GM12878 (cell line): ENCODE data around the gene DNMT1. TPM values are rescaled to one million over a fixed set of nuclear protein-coding genes. Genes with fewer than 3 reads are reported as not detected.

ENCODE experiments used
- ASH2L ChIP-seq: fragments of 300-600, 200-600 bp; sonication (generic); IDR thresholded peaks from 2 replicates; pipeline ENCODE4 v1.6.1; 2017; ENCODE audit warnings: low read depth, mild to moderate bottlenecking, borderline replicate concordance
- BHLHE40 ChIP-seq, 2 experiments: fragments of 450-650 bp in 1 of 2; IDR thresholded peaks; 2 replicates each; pipeline ENCODE4 v1.6.1; 2011 to 2017; ENCODE audit warnings: low read depth in 2 of 2, borderline replicate concordance in 1 of 2, improper control_type of control experiment in 1 of 2, low read length in 1 of 2, mild to moderate bottlenecking in 1 of 2
- CBFB ChIP-seq: IDR thresholded peaks from 2 replicates; pipeline ENCODE4 v1.6.1; 2016; ENCODE audit warnings: antibody characterized with exemption, low read depth
- CHD2 ChIP-seq: IDR thresholded peaks from 2 replicates; pipeline ENCODE4 v1.6.1; 2011; ENCODE audit warnings: low read depth, low read length, improper control_type of control experiment, borderline replicate concordance
- CREB1 ChIP-seq: IDR thresholded peaks from 2 replicates; pipeline ENCODE4 v1.6.1; 2012; ENCODE audit warnings: low read depth, mild to moderate bottlenecking, inconsistent platforms
- EZH2 ChIP-seq: IDR thresholded peaks from 2 replicates; pipeline ENCODE4 v1.6.1; 2012; ENCODE audit warnings: low read depth, mild to moderate bottlenecking, control low read depth, inconsistent platforms, low read length, borderline replicate concordance; ENCODE audit not compliant: control insufficient read depth
- FOXM1 ChIP-seq: IDR thresholded peaks from 2 replicates; pipeline ENCODE4 v1.6.1; 2012; ENCODE audit warnings: low read depth, mild to moderate bottlenecking, inconsistent platforms, low read length, moderate library complexity
- LARP7 ChIP-seq: fragments of 450-650 bp; IDR thresholded peaks from 2 replicates; pipeline ENCODE4 v1.6.1; 2017; ENCODE audit warnings: mild to moderate bottlenecking
- MEF2A ChIP-seq: IDR thresholded peaks from 2 replicates; pipeline ENCODE4 v1.6.1; 2011; ENCODE audit warnings: low read depth, mild to moderate bottlenecking, low read length, moderate library complexity; ENCODE audit not compliant: insufficient read depth
- NBN ChIP-seq: fragments of 450-650 bp; IDR thresholded peaks from 2 replicates; pipeline ENCODE4 v1.6.1; 2016
- PAX5 ChIP-seq: IDR thresholded peaks from 2 replicates; pipeline ENCODE4 v1.6.1; 2011; ENCODE audit warnings: low read depth, low read length, borderline replicate concordance
- POLR2A ChIP-seq: IDR thresholded peaks from 2 replicates; pipeline ENCODE4 v1.6.1; 2011; ENCODE audit warnings: low read depth, mild to moderate bottlenecking, low read length
- RBBP5 ChIP-seq: fragments of 200-600 bp; sonication (generic); conservative IDR thresholded peaks from 2 replicates; pipeline ENCODE4 v1.6.1; 2016
- STAT3 ChIP-seq: IDR thresholded peaks from 2 replicates; pipeline ENCODE4 v1.6.1; 2011; ENCODE audit warnings: low read depth, low read length, improper control_type of control experiment
- TCF12 ChIP-seq: IDR thresholded peaks from 2 replicates; pipeline ENCODE4 v1.6.1; 2011; ENCODE audit warnings: low read depth, mild to moderate bottlenecking, low read length
- YBX1 ChIP-seq: fragments of 450-650 bp; IDR thresholded peaks from 2 replicates; pipeline ENCODE4 v1.6.1; 2016; ENCODE audit warnings: antibody characterized with exemption
- ZBED1 ChIP-seq: IDR thresholded peaks from 2 replicates; pipeline ENCODE4 v1.6.1; 2016; ENCODE audit warnings: borderline replicate concordance
- polyA plus RNA-seq, 11 experiments: library from polyadenylated mRNA; depleted of rRNA in 4 of 11; unstranded in 6 of 11; stranded (reverse) in 5 of 11; fragments of >200 nt; fragmentation: Nextera tagmentation in 4 of 11; fragmentation: Illumina TruSeq in 1 of 11; extraction: Ambion mirVana in 4 of 11; extraction: Trizol in 1 of 11; gene quantifications; 1 replicate in 1 of 11; 2 replicates in 10 of 11; pipeline versions ENCODE4 v1.2.1 to v1.2.3, GENCODE V29; 2011 to 2016; ENCODE audit warnings: inconsistent platforms in 2 of 11, missing spikeins in 2 of 11, low read depth in 1 of 11
- total RNA-seq, 4 experiments: library from RNA; depleted of rRNA in 3 of 4; stranded (reverse); fragments of >200 nt in 3 of 4; fragmentation: Illumina TruSeq in 1 of 4; extraction: Trizol in 1 of 4; gene quantifications; 2 replicates each; pipeline versions ENCODE4 v1.2.1 to v1.2.3, GENCODE V29; 2013 to 2021
- TF ChIP-seq, protein P1 (sequence below): fragments of 450-650 bp; IDR thresholded peaks from 2 replicates; pipeline ENCODE4 v1.6.1; 2017; ENCODE audit warnings: low read depth, mild to moderate bottlenecking, moderate library complexity
- TF ChIP-seq, protein P2 (sequence below): fragments of 450-650 bp; formaldehyde crosslinking; IDR thresholded peaks from 2 replicates; pipeline ENCODE4 v1.5.0; 2022; ENCODE audit warnings: mild to moderate bottlenecking, missing genetic modification characterization
- TF ChIP-seq, protein P3 (sequence below): fragments of 450-650 bp; IDR thresholded peaks from 2 replicates; pipeline ENCODE4 v1.6.1; 2017; ENCODE audit warnings: mild to moderate bottlenecking, moderate library complexity
- TF ChIP-seq, protein P4 (sequence below): IDR thresholded peaks from 2 replicates; pipeline ENCODE4 v1.6.1; 2012; ENCODE audit warnings: low read length, inconsistent platforms

DNMT1 gene
- total and polyA plus RNA-seq, 10 of the 15 experiments (the other 5 are each of a cell fraction or from before 2014, with no cell fraction given) = 70.0 to 290 (median 133) TPM

DNA sequence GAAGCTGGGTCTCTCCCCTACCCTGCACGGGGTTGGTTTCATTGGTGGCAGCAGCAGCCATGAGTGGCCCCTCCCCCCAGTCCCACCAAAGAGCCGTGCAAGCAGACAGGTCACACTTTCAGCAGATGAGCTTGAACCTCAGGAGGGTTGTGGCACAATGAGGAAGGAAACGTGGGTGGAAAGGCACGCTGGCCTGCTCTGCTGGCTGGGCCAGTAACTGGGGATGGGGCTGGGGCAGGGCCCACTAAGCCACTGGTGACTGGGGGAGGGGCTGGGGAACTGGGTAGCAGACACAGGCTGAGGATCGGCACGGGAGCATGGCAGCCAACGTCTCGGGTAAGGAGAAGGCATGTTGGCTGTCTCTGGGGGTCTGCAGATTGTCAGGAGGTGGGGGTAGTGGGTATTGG, 83.3 kb downstream of the DNMT1 start, which contains the start of gene P2RY11 (continued):
- TF ChIP-seq, protein P1, sequence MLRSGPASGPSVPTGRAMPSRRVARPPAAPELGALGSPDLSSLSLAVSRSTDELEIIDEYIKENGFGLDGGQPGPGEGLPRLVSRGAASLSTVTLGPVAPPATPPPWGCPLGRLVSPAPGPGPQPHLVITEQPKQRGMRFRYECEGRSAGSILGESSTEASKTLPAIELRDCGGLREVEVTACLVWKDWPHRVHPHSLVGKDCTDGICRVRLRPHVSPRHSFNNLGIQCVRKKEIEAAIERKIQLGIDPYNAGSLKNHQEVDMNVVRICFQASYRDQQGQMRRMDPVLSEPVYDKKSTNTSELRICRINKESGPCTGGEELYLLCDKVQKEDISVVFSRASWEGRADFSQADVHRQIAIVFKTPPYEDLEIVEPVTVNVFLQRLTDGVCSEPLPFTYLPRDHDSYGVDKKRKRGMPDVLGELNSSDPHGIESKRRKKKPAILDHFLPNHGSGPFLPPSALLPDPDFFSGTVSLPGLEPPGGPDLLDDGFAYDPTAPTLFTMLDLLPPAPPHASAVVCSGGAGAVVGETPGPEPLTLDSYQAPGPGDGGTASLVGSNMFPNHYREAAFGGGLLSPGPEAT = peak; percentile 40; the same call in 1 of the 2 replicates
- TF ChIP-seq RBBP5 (no peak), FOXM1 (0 out of 2 replicates have a peak, but pooled peaks have one; percentile 16), NBN (peak; percentile 90), STAT3 (no peak), CREB1 (0 out of 2 replicates have a peak, but pooled peaks have one; percentile 15), ASH2L (no peak), BHLHE40 (IDR thresholded peaks at IDR 0.05; ENCODE audit: borderline replicate concordance in 1 of 2, low read depth in 2 of 2, low read length in 1 of 2) (peak; percentile 96 to 97), EZH2 (no peak), LARP7 (no peak), POLR2A (peak; percentile 83), MEF2A (no peak), TCF12 (peak; percentile 58; the same call in 1 of the 2 replicates), CBFB (peak; percentile 41; the same call in 1 of the 2 replicates), CHD2 (peak; percentile 82), YBX1 (no peak), ZBED1 (peak; percentile 67; the same call in 1 of the 2 replicates), PAX5 (peak; percentile 84)
- TF ChIP-seq, protein P2, sequence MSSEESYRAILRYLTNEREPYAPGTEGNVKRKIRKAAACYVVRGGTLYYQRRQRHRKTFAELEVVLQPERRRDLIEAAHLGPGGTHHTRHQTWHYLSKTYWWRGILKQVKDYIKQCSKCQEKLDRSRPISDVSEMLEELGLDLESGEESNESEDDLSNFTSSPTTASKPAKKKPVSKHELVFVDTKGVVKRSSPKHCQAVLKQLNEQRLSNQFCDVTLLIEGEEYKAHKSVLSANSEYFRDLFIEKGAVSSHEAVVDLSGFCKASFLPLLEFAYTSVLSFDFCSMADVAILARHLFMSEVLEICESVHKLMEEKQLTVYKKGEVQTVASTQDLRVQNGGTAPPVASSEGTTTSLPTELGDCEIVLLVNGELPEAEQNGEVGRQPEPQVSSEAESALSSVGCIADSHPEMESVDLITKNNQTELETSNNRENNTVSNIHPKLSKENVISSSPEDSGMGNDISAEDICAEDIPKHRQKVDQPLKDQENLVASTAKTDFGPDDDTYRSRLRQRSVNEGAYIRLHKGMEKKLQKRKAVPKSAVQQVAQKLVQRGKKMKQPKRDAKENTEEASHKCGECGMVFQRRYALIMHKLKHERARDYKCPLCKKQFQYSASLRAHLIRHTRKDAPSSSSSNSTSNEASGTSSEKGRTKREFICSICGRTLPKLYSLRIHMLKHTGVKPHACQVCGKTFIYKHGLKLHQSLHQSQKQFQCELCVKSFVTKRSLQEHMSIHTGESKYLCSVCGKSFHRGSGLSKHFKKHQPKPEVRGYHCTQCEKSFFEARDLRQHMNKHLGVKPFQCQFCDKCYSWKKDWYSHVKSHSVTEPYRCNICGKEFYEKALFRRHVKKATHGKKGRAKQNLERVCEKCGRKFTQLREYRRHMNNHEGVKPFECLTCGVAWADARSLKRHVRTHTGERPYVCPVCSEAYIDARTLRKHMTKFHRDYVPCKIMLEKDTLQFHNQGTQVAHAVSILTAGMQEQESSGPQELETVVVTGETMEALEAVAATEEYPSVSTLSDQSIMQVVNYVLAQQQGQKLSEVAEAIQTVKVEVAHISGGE (CRISPR knock-in tag) = no peak
- TF ChIP-seq, protein P3, sequence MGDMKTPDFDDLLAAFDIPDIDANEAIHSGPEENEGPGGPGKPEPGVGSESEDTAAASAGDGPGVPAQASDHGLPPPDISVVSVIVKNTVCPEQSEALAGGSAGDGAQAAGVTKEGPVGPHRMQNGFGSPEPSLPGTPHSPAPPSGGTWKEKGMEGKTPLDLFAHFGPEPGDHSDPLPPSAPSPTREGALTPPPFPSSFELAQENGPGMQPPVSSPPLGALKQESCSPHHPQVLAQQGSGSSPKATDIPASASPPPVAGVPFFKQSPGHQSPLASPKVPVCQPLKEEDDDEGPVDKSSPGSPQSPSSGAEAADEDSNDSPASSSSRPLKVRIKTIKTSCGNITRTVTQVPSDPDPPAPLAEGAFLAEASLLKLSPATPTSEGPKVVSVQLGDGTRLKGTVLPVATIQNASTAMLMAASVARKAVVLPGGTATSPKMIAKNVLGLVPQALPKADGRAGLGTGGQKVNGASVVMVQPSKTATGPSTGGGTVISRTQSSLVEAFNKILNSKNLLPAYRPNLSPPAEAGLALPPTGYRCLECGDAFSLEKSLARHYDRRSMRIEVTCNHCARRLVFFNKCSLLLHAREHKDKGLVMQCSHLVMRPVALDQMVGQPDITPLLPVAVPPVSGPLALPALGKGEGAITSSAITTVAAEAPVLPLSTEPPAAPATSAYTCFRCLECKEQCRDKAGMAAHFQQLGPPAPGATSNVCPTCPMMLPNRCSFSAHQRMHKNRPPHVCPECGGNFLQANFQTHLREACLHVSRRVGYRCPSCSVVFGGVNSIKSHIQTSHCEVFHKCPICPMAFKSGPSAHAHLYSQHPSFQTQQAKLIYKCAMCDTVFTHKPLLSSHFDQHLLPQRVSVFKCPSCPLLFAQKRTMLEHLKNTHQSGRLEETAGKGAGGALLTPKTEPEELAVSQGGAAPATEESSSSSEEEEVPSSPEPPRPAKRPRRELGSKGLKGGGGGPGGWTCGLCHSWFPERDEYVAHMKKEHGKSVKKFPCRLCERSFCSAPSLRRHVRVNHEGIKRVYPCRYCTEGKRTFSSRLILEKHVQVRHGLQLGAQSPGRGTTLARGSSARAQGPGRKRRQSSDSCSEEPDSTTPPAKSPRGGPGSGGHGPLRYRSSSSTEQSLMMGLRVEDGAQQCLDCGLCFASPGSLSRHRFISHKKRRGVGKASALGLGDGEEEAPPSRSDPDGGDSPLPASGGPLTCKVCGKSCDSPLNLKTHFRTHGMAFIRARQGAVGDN = peak; percentile 94
- TF ChIP-seq, protein P4, sequence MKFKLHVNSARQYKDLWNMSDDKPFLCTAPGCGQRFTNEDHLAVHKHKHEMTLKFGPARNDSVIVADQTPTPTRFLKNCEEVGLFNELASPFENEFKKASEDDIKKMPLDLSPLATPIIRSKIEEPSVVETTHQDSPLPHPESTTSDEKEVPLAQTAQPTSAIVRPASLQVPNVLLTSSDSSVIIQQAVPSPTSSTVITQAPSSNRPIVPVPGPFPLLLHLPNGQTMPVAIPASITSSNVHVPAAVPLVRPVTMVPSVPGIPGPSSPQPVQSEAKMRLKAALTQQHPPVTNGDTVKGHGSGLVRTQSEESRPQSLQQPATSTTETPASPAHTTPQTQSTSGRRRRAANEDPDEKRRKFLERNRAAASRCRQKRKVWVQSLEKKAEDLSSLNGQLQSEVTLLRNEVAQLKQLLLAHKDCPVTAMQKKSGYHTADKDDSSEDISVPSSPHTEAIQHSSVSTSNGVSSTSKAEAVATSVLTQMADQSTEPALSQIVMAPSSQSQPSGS = peak; percentile 24; the same call in 1 of the 2 replicates
